HG03175 (cell line): Measurements from ENCODE around the gene PDE7B.
"Not testable (repeated sequence)": the region's sequence is repeated elsewhere in the genome, so short reads cannot be mapped to it uniquely, and the experiment has no call there.

Source experiments
- ATAC-seq: cut with Tn5 transposase; IDR thresholded peaks from one replicate; pipeline ENCODE4 v1.9.1; 2021; ENCODE audit warnings: mild to moderate bottlenecking, moderate library complexity; ENCODE audit not compliant: unreplicated experiment

The PDE7B gene

DNA sequence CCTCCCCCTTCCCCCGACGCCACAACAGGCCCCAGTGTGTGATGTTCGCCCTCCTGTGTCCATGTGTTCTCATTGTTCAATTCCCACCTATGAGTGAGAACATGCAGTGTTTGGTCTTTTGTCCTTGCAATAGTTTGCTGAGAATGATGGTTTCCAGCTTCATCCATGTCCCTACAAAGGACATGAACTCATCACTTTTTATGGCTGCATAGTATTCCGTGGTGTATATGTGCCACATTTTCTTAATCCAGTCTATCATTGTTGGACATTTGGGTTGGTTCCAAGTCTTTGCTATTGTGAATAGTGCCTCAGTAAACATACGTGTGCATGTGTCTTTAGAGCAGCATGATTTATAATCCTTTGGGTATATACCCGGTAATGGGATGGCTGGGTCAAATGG, 287.6 kb downstream of the PDE7B start:
- ATAC-seq = not testable (repeated sequence)

- no peak for ATAC-seq
Observed at GRCh38 chr6:136144251-136145023, 292.9 kb downstream of the PDE7B start.

DNA sequence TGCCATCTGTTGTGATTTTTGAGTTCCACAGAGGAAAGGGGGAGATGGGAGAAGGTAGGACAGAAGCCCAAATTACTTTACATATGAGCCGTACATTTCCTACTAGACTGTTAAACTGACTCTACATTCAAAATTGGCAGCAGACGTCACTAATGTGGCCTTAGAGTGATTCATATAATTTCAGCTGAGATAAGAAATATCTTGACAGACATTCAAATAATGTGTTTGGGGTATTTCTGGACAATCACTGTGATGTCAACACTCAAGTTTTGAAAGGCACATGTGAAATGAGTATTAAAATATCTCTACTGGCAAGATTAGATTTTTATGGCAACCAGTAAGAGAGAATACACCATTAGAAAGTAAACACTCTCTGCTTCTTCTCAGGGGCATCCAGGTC, 294.6 kb downstream of the PDE7B start:
- no peak for ATAC-seq

DNA sequence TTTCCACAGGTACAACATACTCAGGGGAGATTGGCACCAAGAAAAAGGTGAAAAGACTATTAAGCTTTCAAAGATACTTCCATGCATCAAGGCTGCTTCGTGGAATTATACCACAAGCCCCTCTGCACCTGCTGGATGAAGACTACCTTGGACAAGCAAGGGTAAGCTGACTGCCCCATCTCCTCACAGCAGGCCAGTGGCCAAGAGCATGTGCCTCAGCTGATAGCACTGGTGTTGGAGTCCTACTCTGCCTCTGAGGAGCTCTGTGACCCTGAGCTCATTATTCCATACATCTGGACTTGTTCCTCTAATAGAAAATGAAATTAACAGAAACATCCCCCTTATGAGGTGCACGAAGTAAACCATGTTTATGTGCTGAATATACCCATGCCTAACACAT, 295.8 kb downstream of the PDE7B start:
- no peak for ATAC-seq

- no peak for ATAC-seq
Observed at GRCh38 chr6:136148051-136148450, 296.6 kb downstream of the PDE7B start.

- no peak for ATAC-seq
Observed at GRCh38 chr6:136148523-136148922, 297.0 kb downstream of the PDE7B start.

- ATAC-seq = no peak
Observed at GRCh38 chr6:136149311-136149710, 297.8 kb downstream of the PDE7B start.

DNA sequence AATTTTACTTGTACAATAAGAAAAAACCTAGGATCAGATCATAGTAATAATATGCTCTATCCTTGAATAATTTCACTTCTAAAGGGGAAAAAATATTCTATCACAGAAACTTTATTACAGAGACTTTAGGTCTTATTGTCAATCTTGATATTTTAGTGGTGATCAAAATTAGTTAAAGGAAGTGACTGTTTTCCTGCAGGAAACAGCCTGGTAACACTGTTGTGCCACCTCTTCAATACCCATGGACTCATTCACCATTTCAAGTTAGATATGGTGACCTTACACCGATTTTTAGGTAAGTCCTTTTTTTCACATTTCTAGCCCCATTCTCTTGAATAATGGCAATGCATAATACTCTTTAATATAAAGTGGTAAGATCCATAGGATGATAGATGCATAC, 299.5 kb downstream of the PDE7B start:
- ATAC-seq = no peak

GRCh38 chr6:136153707-136154375, 302.3 kb downstream of the PDE7B start:
- ATAC-seq = no peak

DNA sequence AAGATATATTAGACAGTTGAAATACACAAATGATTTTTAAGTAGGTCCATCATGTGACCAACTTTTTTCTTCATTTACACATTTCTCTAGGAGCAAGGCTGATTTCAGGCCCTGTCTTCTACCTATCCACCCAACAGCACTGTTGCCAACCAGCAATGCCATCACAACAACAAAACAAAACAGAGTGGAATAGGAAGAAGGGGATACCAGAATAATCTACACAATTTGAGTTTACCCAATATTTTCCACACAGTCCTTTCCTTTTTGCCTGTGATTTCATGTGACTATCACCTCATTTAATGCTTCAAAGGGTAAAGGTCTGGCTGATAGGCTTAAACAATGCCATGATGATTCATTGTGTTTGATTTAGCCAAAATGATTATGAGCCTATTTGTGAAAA, 303.7 kb downstream of the PDE7B start:
- ATAC-seq = no peak

DNA sequence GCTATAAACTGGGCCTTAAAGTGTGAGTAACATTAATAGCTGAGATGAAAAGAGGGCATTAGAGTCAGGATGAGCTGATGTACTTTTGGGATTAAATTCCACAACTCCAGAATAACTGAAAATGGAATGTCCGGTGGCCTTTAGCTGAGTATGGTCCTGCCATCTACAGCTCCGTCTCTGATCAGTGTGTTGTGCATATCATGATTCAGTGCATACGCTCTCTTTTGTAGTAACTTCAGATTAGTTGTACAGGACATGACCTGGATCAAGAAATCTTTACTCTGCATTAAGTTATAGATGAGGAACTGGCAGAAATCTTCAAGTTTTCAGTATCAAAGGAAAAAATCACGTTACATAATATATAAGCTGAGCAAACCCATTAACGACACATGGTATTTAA, 306.2 kb downstream of the PDE7B start:
- ATAC-seq = no peak

DNA sequence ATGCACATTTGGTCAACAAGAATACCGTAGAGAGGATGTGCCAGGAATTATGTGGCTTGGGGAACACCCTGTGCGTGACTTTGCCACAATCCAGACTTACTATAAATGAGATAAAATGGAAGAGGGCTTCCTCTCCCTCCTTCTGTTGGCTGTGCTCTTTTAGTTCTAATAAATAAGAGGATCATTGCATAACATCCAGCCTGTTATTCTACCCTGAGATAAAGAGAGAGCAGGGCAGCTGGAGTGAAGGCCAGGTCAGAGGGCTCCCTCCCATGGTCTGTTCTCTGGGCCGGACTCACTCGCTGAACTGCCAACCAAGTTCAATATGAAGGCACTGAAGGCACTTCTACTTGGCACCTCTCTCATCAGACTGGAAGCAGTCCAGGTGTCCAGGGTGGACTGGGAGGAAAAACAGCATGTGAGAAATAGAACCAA, 306.9 kb downstream of the PDE7B start:
- ATAC-seq = no peak

DNA sequence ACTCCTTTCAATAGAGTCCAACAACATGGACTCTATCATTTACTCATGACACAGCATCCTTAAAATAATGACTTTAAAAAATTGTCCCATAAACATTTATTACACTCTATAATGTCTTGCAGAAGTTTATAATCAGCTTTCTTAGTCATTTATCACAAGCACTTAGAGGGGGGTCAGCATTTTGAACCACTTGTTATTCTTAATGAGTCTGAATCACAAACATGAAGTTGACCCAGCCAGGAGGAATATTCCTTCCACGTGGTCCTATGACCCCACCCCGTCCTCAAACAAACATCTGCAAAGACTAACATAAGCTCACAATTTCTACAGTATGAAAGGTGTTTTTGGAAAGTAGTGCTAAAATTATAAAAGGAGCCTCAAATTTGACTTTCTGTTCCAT, 307.5 kb downstream of the PDE7B start:
- ATAC-seq = no peak

GRCh38 chr6:136160250-136160649, 308.7 kb downstream of the PDE7B start:
- no peak for ATAC-seq

- no peak for ATAC-seq
Observed at GRCh38 chr6:136161950-136162349, 310.4 kb downstream of the PDE7B start.

DNA sequence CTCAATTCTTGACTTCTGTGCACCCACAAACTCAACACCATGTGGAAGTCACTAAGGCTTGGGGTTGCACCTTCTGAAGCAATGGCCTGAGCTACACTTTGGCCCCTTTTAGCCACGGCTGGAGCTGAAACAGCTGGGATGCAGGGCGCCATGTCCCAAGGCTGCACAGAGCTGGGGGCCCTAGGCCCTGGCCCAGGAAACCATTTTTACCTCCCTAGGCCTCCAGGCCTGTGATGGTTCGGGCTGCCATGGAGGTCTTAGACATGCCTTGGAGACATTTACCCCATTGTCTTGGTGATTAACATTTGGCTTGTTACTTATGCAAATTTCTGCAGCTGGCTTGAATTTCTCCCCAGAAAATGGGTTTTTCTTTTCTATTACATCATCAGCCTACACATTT, 311.8 kb downstream of the PDE7B start:
- no peak for ATAC-seq

GRCh38 chr6:136166815-136167214, 315.3 kb downstream of the PDE7B start:
- no peak for ATAC-seq

GRCh38 chr6:136169394-136170148, 318.1 kb downstream of the PDE7B start:
- no peak for ATAC-seq

DNA sequence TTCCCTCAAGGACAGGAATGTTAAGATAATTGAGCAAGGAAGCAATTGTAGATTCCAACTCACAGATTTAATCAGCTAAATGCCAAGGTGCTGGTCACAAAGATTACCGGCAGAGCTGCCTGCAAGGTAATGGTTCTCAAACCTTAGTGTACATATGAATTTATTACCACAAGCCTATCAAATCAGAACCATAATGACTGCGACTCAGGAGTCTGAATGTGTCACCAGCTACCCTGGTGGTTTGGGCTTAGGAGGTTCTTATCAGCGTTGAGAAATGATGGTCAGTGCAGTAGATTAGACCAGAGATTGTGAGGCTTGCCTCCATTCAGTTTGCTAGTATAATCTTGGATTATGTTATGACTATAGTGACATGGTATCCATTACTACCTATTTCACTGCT, 319.7 kb downstream of the PDE7B start:
- ATAC-seq = no peak

DNA sequence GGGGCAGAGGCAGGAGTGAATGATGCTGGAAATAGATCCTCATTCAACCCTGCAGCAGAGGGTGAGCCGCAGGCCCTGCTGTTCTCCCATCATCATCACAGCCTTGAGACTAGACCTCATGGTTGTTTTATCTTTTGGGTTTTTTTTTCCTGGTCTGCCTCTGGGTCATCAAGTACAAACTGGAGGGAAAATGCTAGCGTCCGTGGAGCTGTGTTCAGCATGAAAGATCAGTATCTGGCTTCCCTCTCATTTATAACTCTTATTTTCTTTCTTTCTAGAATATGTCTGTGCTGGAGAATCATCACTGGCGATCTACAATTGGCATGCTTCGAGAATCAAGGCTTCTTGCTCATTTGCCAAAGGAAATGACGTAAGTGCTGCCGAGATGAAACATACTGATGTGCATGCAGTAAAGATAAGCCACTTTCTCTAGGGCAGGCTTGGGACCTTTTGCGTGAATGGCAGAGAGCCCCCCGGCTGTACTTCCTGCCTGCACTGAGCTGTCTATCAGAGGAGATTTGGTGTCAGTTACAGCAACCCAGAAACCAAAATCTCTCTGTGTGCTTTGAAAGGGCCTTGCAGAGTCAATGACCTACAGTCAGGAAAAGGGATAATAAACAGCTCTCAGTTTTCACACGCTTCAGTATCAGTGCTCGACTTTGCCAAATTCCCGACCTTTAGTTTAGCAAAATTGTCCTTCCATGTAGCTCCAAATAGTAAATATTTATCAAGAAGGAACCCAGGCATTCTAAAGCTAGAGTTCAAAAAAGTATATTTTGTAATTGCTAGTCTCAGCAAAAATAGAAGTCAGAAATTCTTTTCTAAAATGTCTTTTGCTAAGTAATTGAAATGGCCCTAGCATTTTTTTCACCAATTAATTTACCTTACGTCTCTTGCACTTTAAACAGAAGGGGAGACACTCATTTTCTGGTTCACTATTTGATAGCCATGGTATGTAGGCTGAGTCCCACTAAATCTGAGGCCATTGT, 322.3 kb downstream of the PDE7B start:
- no peak for ATAC-seq

DNA sequence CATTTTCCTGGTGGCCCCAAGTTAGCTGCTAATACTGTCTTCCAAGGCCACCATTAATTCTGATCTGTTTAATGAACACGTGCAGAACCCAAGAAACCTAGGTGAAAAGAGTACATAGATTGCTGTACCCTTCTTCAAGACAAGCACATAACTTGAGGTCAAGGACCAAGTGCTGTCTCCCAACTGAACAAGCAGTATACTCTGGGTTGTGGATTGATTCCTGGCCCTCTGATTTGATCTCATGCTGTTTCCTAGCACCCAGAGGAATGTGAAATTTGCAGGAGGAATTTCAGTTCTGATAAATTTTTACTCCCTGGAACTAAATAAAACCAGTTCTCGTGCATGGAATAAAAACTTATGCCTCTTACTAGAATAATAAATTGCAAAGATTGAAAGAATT, 323.0 kb downstream of the PDE7B start:
- ATAC-seq = no peak
